ENCODE data around the gene UVRAG. TPM values are rescaled to one million over a fixed set of nuclear protein-coding genes. Genes with fewer than 3 reads are reported as not detected.

Gene UVRAG
- total RNA-seq, 1 donor from 2014 or later: 103 TPM

DNA sequence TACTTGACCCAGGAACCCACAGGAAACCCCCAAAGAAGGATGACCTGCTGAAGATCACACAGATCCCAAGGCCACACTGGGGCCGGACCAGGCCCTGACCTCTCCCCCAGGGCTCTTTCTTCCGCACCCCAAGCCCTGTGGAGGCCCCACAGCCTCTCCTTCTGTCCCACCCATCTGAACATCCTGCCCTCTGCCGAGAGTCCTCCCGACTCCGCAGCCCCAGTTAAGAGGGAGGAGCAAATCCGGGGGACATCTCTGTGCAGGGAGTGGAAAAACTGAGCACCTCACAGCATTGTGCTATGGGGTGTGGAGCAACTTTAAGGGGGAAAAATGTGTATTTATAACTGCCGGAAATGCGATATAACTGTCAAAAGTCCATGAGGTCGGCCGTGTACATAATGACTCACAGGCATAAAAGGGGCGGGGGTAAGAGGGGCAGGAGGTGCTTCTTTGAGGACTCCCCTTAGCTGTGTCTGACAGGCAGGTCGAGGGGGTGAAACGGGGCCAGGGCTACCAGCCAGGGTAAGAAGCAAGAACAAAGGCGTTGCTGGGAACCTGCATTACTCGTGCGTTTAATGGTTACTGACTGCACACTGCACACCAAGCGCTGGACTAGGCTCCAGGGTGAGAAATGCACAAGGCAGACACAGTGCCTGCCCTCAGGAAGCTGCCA, 334.1 kb downstream of the UVRAG start:
- CTCF ChIA-PET: interaction anchor here (2.1 kb wide), 1 partner anchor 252 kb away, joined by 5 read pairs; no protein-coding TSS in a partner anchor
- POLR2A ChIA-PET: no interaction called here
- intact Hi-C loops (cut with micrococcal nuclease): no loop called here
- Mint-ChIP-seq H3K9me3 (no peaks in the 10 kb centered on the region), H3K27me3 (no peaks in the 10 kb centered on the region), H3K36me3 (ENCODE audit: low read depth) (peaks cover 6% of the 10 kb centered on the region), H3K4me3 (no peak overlapping the region), H3K4me1 (peaks cover 22% of the 10 kb centered on the region), H3K27ac (no peak overlapping the region)
- ATAC-seq (ENCODE audit: low read depth): no peak
- TF ChIP-seq, protein P1, sequence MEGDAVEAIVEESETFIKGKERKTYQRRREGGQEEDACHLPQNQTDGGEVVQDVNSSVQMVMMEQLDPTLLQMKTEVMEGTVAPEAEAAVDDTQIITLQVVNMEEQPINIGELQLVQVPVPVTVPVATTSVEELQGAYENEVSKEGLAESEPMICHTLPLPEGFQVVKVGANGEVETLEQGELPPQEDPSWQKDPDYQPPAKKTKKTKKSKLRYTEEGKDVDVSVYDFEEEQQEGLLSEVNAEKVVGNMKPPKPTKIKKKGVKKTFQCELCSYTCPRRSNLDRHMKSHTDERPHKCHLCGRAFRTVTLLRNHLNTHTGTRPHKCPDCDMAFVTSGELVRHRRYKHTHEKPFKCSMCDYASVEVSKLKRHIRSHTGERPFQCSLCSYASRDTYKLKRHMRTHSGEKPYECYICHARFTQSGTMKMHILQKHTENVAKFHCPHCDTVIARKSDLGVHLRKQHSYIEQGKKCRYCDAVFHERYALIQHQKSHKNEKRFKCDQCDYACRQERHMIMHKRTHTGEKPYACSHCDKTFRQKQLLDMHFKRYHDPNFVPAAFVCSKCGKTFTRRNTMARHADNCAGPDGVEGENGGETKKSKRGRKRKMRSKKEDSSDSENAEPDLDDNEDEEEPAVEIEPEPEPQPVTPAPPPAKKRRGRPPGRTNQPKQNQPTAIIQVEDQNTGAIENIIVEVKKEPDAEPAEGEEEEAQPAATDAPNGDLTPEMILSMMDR (IDR thresholded peaks at IDR 0.05): no peak
- DNase-seq: no peak

DNA sequence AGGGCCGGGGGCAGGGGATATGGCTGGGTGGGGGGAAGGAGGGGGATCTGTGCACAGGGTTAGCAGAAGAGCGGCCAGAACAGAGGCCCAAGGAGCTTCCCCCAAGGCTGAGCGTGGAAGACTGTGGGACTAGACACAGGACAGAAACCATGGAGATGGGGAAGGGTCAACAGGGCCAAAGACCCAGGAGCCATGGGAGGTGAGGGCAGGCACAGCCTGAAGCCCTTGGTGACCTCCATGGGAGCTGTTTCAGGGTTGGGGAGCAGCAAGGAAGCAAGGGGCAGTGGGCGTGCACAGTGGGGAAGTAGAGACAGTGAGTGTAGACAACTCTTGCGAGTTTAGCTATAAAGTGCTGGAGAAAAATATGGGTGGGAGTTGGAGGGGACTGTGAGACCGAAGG, 334.7 kb downstream of the UVRAG start:
- H3K36me3 Mint-ChIP-seq (ENCODE audit: low read depth): no peaks in the 10 kb centered on the region
- DNase-seq: no peak
- ChIA-PET POLR2A (no interaction called here), CTCF (interaction anchor here (1.3 to 2.1 kb wide), 2 partner anchors 251 to 253 kb away, joined by 3 to 5 read pairs; no protein-coding TSS in a partner anchor)
- no peaks in the 10 kb centered on the region for H3K27me3 Mint-ChIP-seq
- ATAC-seq (ENCODE audit: low read depth): no peak
- intact Hi-C loops (cut with micrococcal nuclease): loop anchor here (5.0 kb wide), 1 partner anchor 58 kb away; the partner anchor contains the start of gene WNT11
- TF ChIP-seq, protein P1 (IDR thresholded peaks at IDR 0.05): no peak
- H3K27ac Mint-ChIP-seq: no peak overlapping the region
- H3K4me3 Mint-ChIP-seq: no peak overlapping the region
- H3K9me3 Mint-ChIP-seq: no peaks in the 10 kb centered on the region
- peaks cover 22% of the 10 kb centered on the region for H3K4me1 Mint-ChIP-seq

- no peaks in the 10 kb centered on the region for H3K27me3 Mint-ChIP-seq
- no peak for DNase-seq
- no peak overlapping the region for H3K4me3 Mint-ChIP-seq
- H3K27ac Mint-ChIP-seq: no peak overlapping the region
- no peaks in the 10 kb centered on the region for H3K36me3 Mint-ChIP-seq (ENCODE audit: low read depth)
- intact Hi-C loops (cut with micrococcal nuclease): loop anchor here (5.0 kb wide), 1 partner anchor 57 kb away; the partner anchor contains the start of gene WNT11
- POLR2A ChIA-PET: no interaction called here
- CTCF ChIA-PET: interaction anchor here (1.3 to 2.1 kb wide), 2 partner anchors 252 to 253 kb away, joined by 3 to 5 read pairs; no protein-coding TSS in a partner anchor
- no peak for ATAC-seq (ENCODE audit: low read depth)
- no peaks in the 10 kb centered on the region for H3K9me3 Mint-ChIP-seq
- peaks cover 22% of the 10 kb centered on the region for H3K4me1 Mint-ChIP-seq
- TF ChIP-seq, protein P1 (IDR thresholded peaks at IDR 0.05): no peak
Measured at GRCh38 chr11:76150141-76150540, 335.1 kb downstream of the UVRAG start.

- no peak for ATAC-seq (ENCODE audit: low read depth)
- TF ChIP-seq, protein P1 (IDR thresholded peaks at IDR 0.05): no peak
- peak overlapping the region; percentile 80 for H3K4me3 Mint-ChIP-seq
- peaks cover 22% of the 10 kb centered on the region for H3K4me1 Mint-ChIP-seq
- H3K27me3 Mint-ChIP-seq: no peaks in the 10 kb centered on the region
- intact Hi-C loops (cut with micrococcal nuclease): loop anchor here (1.0 to 5.0 kb wide), 5 partner anchors 56 to 605 kb away; partner anchors contain the start of gene WNT11
- POLR2A ChIA-PET: interaction anchor here (0.6 kb wide), 1 partner anchor 258 kb away, joined by 9 read pairs; no protein-coding TSS in a partner anchor
- no peaks in the 10 kb centered on the region for H3K9me3 Mint-ChIP-seq
- DNase-seq: no peak
- no peak overlapping the region for H3K27ac Mint-ChIP-seq
- no peaks in the 10 kb centered on the region for H3K36me3 Mint-ChIP-seq (ENCODE audit: low read depth)
- CTCF ChIA-PET: interaction anchor here (0.6 to 2.5 kb wide), 25 partner anchors 11 to 446 kb away, joined by 3 to 27 read pairs (median 4); partner anchors contain the start of gene UVRAG
Measured at GRCh38 chr11:76151556-76152085, 336.6 kb downstream of the UVRAG start.
